HG03159 (cell line): ENCODE measurements around the gene APLNR.

Experiments used
- ATAC-seq: cut with Tn5 transposase; IDR thresholded peaks from one replicate; pipeline ENCODE4 v1.9.1; 2021; ENCODE audit warnings: mild to moderate bottlenecking, moderate library complexity; ENCODE audit not compliant: unreplicated experiment

Gene APLNR

GRCh38 chr11:57251491-57252104, 14.5 kb upstream of the APLNR start:
- no peak for ATAC-seq

GRCh38 chr11:57251037-57251436, 14.0 kb upstream of the APLNR start:
- no peak for ATAC-seq

GRCh38 chr11:57249384-57250319, 12.6 kb upstream of the APLNR start:
- peak; percentile 68 for ATAC-seq

- peak; percentile 71 for ATAC-seq
Measured at GRCh38 chr11:57248780-57249383, 11.8 kb upstream of the APLNR start.

GRCh38 chr11:57244911-57245310, 7.9 kb upstream of the APLNR start:
- ATAC-seq, result no peak

- ATAC-seq, result no peak
Measured at GRCh38 chr11:57241353-57241972, 4.4 kb upstream of the APLNR start.

GRCh38 chr11:57240757-57241156, 3.7 kb upstream of the APLNR start:
- ATAC-seq, result no peak

GRCh38 chr11:57240007-57240406, 3.0 kb upstream of the APLNR start:
- ATAC-seq, result no peak

- no peak for ATAC-seq
Measured at GRCh38 chr11:57239348-57239747, 2.3 kb upstream of the APLNR start.

- ATAC-seq, result no peak
Measured at GRCh38 chr11:57235761-57236703, 1.0 kb downstream of the APLNR start.

GRCh38 chr11:57233702-57234101, 3.3 kb downstream of the APLNR start:
- no peak for ATAC-seq

GRCh38 chr11:57231539-57232253, 5.4 kb downstream of the APLNR start:
- no peak for ATAC-seq

- no peak for ATAC-seq
Measured at GRCh38 chr11:57230791-57231538, 6.1 kb downstream of the APLNR start.

- ATAC-seq, result no peak
Measured at GRCh38 chr11:57230316-57230715, 6.7 kb downstream of the APLNR start.

GRCh38 chr11:57228600-57228999, 8.4 kb downstream of the APLNR start:
- no peak for ATAC-seq

- no peak for ATAC-seq
Measured at GRCh38 chr11:57224537-57224936, 12.5 kb downstream of the APLNR start.

- ATAC-seq, result no peak
Measured at GRCh38 chr11:57224128-57224527, 12.9 kb downstream of the APLNR start.

- ATAC-seq, result no peak
Measured at GRCh38 chr11:57223601-57224000, 13.4 kb downstream of the APLNR start.

- ATAC-seq, result no peak
Measured at GRCh38 chr11:57222239-57222638, 14.8 kb downstream of the APLNR start.
